Placental pericyte (primary cell): ENCODE data around the gene PARD6A. TPM values are rescaled to one million over a fixed set of nuclear protein-coding genes. Genes with fewer than 3 reads are reported as not detected.

Experiments
- total RNA-seq: library from RNA; depleted of rRNA; stranded (reverse); fragments of >200 nt; gene quantifications from 2 replicates; pipeline ENCODE4 v1.2.3, GENCODE V29; 2012

Gene PARD6A, protein sequence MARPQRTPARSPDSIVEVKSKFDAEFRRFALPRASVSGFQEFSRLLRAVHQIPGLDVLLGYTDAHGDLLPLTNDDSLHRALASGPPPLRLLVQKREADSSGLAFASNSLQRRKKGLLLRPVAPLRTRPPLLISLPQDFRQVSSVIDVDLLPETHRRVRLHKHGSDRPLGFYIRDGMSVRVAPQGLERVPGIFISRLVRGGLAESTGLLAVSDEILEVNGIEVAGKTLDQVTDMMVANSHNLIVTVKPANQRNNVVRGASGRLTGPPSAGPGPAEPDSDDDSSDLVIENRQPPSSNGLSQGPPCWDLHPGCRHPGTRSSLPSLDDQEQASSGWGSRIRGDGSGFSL
- 1.3 and 1.5 TPM in 2 replicates for total RNA-seq

GRCh38 chr16:67660564-67661028 is at the start of gene PARD6A:
Gene PARD6A, plus strand, starts transcription at chr16:67660960. Its CDS starts 79 bp downstream, at chr16:67661039.

DNA sequence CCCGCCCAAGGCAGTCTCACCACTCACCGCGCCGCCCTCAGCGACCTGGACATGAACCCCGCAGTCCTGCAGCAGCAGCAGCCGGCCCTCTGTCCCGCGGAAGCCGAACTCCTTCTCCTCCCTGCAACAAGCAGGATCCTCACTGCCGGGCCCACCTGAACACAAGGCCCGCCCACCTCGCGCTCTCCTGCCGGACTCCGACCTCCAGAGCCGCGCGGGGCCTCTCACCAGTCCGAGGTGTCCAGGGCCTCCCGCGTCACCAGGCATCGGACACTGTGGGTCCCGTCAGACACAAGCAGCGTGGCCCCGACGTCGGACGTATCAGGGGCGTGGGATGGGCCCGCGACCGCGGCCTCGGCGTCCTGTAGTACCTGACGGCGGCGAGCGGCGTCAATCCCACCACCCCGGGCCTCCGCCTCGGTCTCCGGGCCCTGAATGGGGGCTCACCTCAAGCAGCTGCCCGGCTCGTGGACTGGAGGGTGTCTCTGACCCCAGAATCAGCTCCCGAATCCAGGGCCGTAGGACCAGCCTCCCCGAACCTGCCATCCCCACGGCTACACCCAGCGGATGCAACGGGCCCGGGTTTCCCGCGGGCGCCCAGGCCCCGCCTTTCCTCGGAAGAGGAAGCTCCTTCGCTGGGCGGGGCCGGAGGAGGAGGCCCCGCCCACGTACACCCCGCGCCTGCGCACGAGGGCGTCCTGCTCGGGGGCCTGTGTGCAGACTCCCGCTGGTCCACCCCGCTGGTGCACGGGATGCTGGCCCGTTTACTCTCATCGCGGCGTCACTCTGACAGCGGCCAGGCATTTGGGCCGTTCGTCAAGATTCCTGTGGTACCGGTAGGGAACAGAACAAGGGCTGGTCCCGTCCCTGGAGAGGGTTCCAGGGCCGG is 841 bp upstream of the PARD6A start, which contains the start of gene ACD:
Gene ACD (minus strand): TSS at position 586 of the 889 bp plus-strand sequence. CDS start 40 bp downstream, at position 546.

GRCh38 chr16:67666559-67667452 is 6.0 kb downstream of the PARD6A start, which contains the start of the genes C16orf86 and ENKD1:
Gene C16orf86, plus strand, starts transcription at chr16:67666814. Its CDS starts 157 bp downstream, at chr16:67666971.
Gene ENKD1, minus strand, starts transcription at chr16:67666750. Its CDS starts 308 bp downstream, at chr16:67666442.

Other genes with a start within 250 kb of the PARD6A start
- gene ZDHHC1, start 244.5 kb upstream of the PARD6A start, total RNA-seq: 4.6 and 6.0 TPM in 2 replicates
- gene HSD11B2, start 229.8 kb upstream of the PARD6A start, total RNA-seq: under 0.01 TPM in 1 of 2 replicates, not detected in the other
- gene ATP6V0D1, start 179.8 kb upstream of the PARD6A start, total RNA-seq: 149 and 198 TPM in 2 replicates
- not detected in 2 replicates for gene AGRP, start 177.4 kb upstream of the PARD6A start, total RNA-seq
- 37.8 and 45.3 TPM in 2 replicates for gene RIPOR1, start 132.1 kb upstream of the PARD6A start, total RNA-seq
- 27.8 and 35.9 TPM in 2 replicates for gene CTCF, start 98.4 kb upstream of the PARD6A start, total RNA-seq
- 0.43 and 0.44 TPM in 2 replicates for gene CARMIL2, start 15.8 kb upstream of the PARD6A start, total RNA-seq
- 17.3 and 39.8 TPM in 2 replicates for gene ACD, start 700 bp upstream of the PARD6A start, total RNA-seq
- gene ENKD1, start 5.8 kb downstream of the PARD6A start, total RNA-seq: 14.7 and 17.6 TPM in 2 replicates
- gene C16orf86, start 5.9 kb downstream of the PARD6A start, total RNA-seq: 2.3 and 3.5 TPM in 2 replicates
- 12.0 and 22.6 TPM in 2 replicates for gene GFOD2, start 58.4 kb downstream of the PARD6A start, total RNA-seq
- 6.4 and 7.7 TPM in 2 replicates for gene RANBP10, start 145.6 kb downstream of the PARD6A start, total RNA-seq
- gene TSNAXIP1, start 145.9 kb downstream of the PARD6A start, total RNA-seq: 0.88 and 1.0 TPM in 2 replicates
- gene THAP11, start 181.4 kb downstream of the PARD6A start, total RNA-seq: 26.0 and 39.4 TPM in 2 replicates
- 159 and 180 TPM in 2 replicates for gene NUTF2, start 186.0 kb downstream of the PARD6A start, total RNA-seq
- 21.4 and 52.3 TPM in 2 replicates for gene CENPT, start 186.7 kb downstream of the PARD6A start, total RNA-seq
- gene EDC4, start 212.1 kb downstream of the PARD6A start, total RNA-seq: 61.1 and 85.3 TPM in 2 replicates
- gene NRN1L, start 223.9 kb downstream of the PARD6A start, total RNA-seq: 1.0 TPM in 1 of 2 replicates, not detected in the other
- gene PSKH1, start 232.3 kb downstream of the PARD6A start, total RNA-seq: 18.6 and 23.9 TPM in 2 replicates